Hepatocyte (in vitro differentiated cells): Measurements from ENCODE around the gene KIFC3. TPM values are rescaled to one million over a fixed set of nuclear protein-coding genes. Genes with fewer than 3 reads are reported as not detected.

Experiments
- DNase-seq: peaks from one replicate; pipeline ENCODE4 v3.0.0-alpha.2; 2016; ENCODE audit warnings: low spot score
- H2AFZ ChIP-seq: fragments of 200-600 bp; sonication (generic); 2 replicates; pipeline ENCODE4 v1.6.0; 2016; ENCODE audit warnings: antibody characterized with exemption, mild to moderate bottlenecking
- H3K27ac ChIP-seq: fragments of 200-600 bp; sonication (generic); 2 replicates; pipeline ENCODE4 v1.5.1; 2016; ENCODE audit warnings: mild to moderate bottlenecking
- H3K27me3 ChIP-seq: fragments of 200-600 bp; sonication (generic); 2 replicates; pipeline ENCODE4 v1.6.1; 2016
- H3K36me3 ChIP-seq: fragments of 200-600 bp; sonication (generic); replicated peaks from 2 replicates; pipeline ENCODE4 v1.5.1; 2016; ENCODE audit warnings: low read depth; ENCODE audit not compliant: insufficient read depth
- H3K4me1 ChIP-seq: fragments of 200-600 bp; sonication (generic); 2 replicates; pipeline ENCODE4 v1.5.1; 2016; ENCODE audit warnings: mild to moderate bottlenecking, moderate library complexity; ENCODE audit not compliant: insufficient read depth
- H3K4me2 ChIP-seq: fragments of 200-600 bp; sonication (generic); 2 replicates; pipeline ENCODE4 v1.6.0; 2016
- H3K4me3 ChIP-seq: fragments of 200-600 bp; sonication (generic); 2 replicates; pipeline ENCODE4 v1.5.1; 2016; ENCODE audit warnings: mild to moderate bottlenecking
- H3K79me2 ChIP-seq: fragments of 200-600 bp; sonication (generic); 2 replicates; pipeline ENCODE4 v1.6.0; 2017; ENCODE audit warnings: mild to moderate bottlenecking
- H3K9me2 ChIP-seq: fragments of 200-600 bp; sonication (generic); replicated peaks from 2 replicates; pipeline ENCODE4 v1.6.0; 2017; ENCODE audit warnings: mild to moderate bottlenecking; ENCODE audit not compliant: insufficient read depth
- H3K9me3 ChIP-seq: fragments of 200-600 bp; sonication (generic); 2 replicates; pipeline ENCODE4 v1.5.1; 2016; ENCODE audit warnings: low read depth, mild to moderate bottlenecking
- H4K20me1 ChIP-seq: fragments of 200-600 bp; sonication (generic); 2 replicates; pipeline ENCODE4 v1.6.0; 2016; ENCODE audit warnings: mild to moderate bottlenecking; ENCODE audit not compliant: insufficient read depth, poor library complexity, severe bottlenecking
- EZH2 ChIP-seq: fragments of 200-600 bp; sonication (generic); IDR thresholded peaks from 2 replicates; pipeline ENCODE4 v1.6.1; 2016; ENCODE audit warnings: antibody characterized with exemption, mild to moderate bottlenecking, borderline replicate concordance
- EZH2phosphoT487 ChIP-seq: fragments of 200-600 bp; sonication (generic); IDR thresholded peaks from one replicate; pipeline ENCODE4 v1.6.1; 2018; ENCODE audit warnings: antibody characterized with exemption, mild to moderate bottlenecking, low read depth, moderate library complexity; ENCODE audit not compliant: unreplicated experiment, severe bottlenecking
- WGBS: methylation state at CpG from one replicate; pipeline ENCODE4 v1.1.6; 2016; ENCODE audit warnings: low lambda C conversion rate; ENCODE audit errors: missing lambda C conversion rate; 5-methylcytosine and 5-hydroxymethylcytosine counted together
- polyA plus RNA-seq: library from polyadenylated mRNA; unstranded; fragments of >200 nt; fragmentation: Nextera tagmentation; extraction: Ambion mirVana; gene quantifications from 2 replicates; pipeline ENCODE4 v1.2.1, GENCODE V29; 2016
- total RNA-seq: library from RNA; depleted of rRNA; stranded (reverse); fragments of >200 nt; gene quantifications from 2 replicates; pipeline ENCODE4 v1.2.3, GENCODE V29; 2014
- TF ChIP-seq, protein P1 (sequence below): fragments of 200-600 bp; sonication (generic); IDR thresholded peaks from 2 replicates; pipeline ENCODE4 v1.5.1; 2016; ENCODE audit warnings: antibody characterized with exemption, mild to moderate bottlenecking; ENCODE audit not compliant: poor library complexity

The KIFC3 gene
- total and polyA plus RNA-seq, 2 experiments from 2014 or later: 49.7 to 55.3 TPM

DNA sequence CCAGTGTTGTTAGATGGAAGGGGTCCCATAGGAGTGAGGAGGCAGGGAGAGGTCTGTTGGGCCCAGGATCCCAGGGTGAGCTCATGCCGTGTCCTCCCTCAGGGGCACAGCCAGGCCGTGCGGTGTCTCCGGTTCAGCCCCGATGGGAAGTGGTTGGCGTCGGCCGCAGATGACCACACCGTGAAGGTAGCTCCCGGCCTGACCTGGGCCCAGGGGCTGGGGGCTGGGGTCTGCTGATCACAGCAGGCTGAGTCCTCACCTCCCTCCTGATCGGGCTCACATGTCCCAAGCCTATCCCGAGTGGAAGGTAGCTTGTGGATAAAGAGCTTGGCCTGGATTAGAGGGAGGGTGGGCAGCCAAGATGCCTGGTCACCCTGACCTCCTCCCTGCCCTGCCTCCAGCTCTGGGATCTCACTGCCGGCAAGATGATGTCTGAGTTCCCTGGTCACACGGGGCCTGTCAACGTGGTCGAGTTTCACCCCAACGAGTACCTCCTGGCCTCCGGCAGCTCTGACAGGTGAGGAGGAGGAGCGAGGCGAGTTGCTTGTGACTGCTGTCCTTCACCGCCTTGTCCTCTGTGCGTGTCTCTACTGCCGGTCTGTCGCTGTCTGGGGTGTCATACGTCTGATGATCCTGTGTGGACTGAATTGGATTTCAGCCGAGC lies 50.6 kb downstream of the KIFC3 start:
- no peaks in the 10 kb centered on the region for H3K79me2 ChIP-seq
- H3K4me2 ChIP-seq: no peak overlapping the region
- 95% methylated on average over 26 of the region's 26 CpGs for WGBS
- no peaks in the 10 kb centered on the region for H3K4me1 ChIP-seq
- no peaks in the 10 kb centered on the region for H3K9me3 ChIP-seq
- H4K20me1 ChIP-seq: no peaks in the 10 kb centered on the region
- no peak for DNase-seq
- H3K9me2 ChIP-seq: no peaks in the 10 kb centered on the region
- H2AFZ ChIP-seq: no peak overlapping the region
- no peaks in the 10 kb centered on the region for H3K36me3 ChIP-seq
- TF ChIP-seq EZH2phosphoT487: no peak
- TF ChIP-seq EZH2: no peak
- TF ChIP-seq, protein P1, sequence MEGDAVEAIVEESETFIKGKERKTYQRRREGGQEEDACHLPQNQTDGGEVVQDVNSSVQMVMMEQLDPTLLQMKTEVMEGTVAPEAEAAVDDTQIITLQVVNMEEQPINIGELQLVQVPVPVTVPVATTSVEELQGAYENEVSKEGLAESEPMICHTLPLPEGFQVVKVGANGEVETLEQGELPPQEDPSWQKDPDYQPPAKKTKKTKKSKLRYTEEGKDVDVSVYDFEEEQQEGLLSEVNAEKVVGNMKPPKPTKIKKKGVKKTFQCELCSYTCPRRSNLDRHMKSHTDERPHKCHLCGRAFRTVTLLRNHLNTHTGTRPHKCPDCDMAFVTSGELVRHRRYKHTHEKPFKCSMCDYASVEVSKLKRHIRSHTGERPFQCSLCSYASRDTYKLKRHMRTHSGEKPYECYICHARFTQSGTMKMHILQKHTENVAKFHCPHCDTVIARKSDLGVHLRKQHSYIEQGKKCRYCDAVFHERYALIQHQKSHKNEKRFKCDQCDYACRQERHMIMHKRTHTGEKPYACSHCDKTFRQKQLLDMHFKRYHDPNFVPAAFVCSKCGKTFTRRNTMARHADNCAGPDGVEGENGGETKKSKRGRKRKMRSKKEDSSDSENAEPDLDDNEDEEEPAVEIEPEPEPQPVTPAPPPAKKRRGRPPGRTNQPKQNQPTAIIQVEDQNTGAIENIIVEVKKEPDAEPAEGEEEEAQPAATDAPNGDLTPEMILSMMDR: no peak
- no peak overlapping the region for H3K27ac ChIP-seq
- H3K27me3 ChIP-seq: no peaks in the 10 kb centered on the region
- H3K4me3 ChIP-seq: no peak overlapping the region

DNA sequence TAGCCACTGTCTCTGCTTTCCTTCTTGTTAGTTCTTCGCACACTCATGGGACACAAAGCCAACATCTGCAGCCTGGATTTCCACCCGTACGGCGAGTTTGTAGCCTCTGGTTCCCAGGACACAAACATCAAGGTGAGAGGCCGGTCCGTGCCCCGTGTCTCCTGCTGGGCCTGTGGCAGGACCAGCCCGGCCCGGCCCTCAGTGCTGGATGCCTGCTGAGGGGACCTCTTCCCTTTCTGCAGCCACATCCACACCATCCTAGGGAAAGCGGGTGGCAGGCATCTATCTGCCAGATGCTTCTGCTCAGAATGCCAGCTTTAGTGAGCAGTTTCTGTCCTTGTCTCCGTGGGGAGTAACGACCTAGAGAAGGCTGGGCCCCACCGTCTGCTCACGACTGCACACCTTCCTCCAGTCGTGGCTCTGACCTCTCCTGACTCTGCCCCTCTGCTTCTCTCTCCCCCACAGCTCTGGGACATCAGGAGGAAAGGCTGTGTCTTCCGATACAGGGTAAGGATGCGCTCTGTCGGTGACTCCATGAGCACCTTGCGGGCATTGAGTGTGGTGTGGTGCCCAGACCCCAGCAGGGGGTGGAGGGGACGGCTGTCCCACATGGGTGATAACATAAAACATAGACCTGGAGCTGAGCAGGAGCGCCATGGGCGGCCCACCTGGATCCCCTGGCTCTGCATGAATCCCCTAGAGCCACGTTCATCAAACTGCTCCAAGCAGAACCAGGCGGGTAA lies 51.3 kb downstream of the KIFC3 start:
- Histone ChIP-seq H3K27me3 (no peaks in the 10 kb centered on the region), H3K9me2 (no peaks in the 10 kb centered on the region), H3K4me3 (no peak overlapping the region), H2AFZ (no peak overlapping the region), H3K79me2 (no peaks in the 10 kb centered on the region), H3K4me1 (no peaks in the 10 kb centered on the region), H3K4me2 (no peak overlapping the region), H3K9me3 (no peaks in the 10 kb centered on the region), H3K27ac (no peak overlapping the region), H3K36me3 (no peaks in the 10 kb centered on the region), H4K20me1 (no peaks in the 10 kb centered on the region)
- WGBS: 91% methylated on average over 23 of the region's 24 CpGs
- no peak for DNase-seq
- TF ChIP-seq EZH2phosphoT487 (no peak), EZH2 (no peak)
- TF ChIP-seq, protein P1: no peak

DNA sequence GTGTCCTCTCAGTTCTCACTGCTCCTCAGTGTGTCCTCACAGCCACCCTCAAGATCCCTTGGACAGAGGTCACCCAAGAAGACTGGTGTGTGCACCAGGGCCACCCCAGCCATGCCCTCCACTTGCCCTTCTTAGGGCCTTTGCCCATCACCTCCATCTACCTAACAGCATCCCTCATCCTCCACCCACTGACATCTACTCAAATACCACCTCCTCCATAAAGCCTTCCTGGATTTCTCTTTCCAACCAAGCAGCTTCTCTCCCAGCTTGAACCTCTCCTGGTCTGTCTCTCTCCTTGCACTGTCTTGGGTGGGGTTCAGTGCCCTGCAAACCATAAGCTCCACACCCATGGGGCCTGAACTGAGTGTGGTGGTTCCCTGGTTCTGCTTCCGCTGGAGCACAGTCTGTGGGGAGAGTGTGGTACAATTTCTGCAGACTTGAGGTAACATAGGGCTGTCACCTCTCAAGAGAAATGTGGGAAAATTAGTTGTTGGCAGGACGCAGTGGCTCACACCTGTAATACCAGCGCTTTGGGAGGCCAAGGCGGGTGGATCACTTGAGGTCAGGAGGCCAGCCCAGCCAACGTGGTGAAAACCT lies 52.3 kb downstream of the KIFC3 start:
- no peaks in the 10 kb centered on the region for H3K36me3 ChIP-seq
- H3K79me2 ChIP-seq: no peaks in the 10 kb centered on the region
- WGBS: 96% methylated on average over 5 of the region's 5 CpGs
- no peak overlapping the region for H3K4me3 ChIP-seq
- H3K9me3 ChIP-seq: no peaks in the 10 kb centered on the region
- no peak overlapping the region for H3K27ac ChIP-seq
- H3K27me3 ChIP-seq: no peaks in the 10 kb centered on the region
- no peaks in the 10 kb centered on the region for H4K20me1 ChIP-seq
- TF ChIP-seq EZH2phosphoT487: no peak
- TF ChIP-seq EZH2: no peak
- TF ChIP-seq, protein P1: no peak
- H3K9me2 ChIP-seq: no peaks in the 10 kb centered on the region
- no peak overlapping the region for H2AFZ ChIP-seq
- no peak overlapping the region for H3K4me2 ChIP-seq
- no peaks in the 10 kb centered on the region for H3K4me1 ChIP-seq
- no peak for DNase-seq
